ENCODE results near the gene GPR87. TPM values are rescaled to one million over a fixed set of nuclear protein-coding genes. Genes with fewer than 3 reads are reported as not detected.

GPR87 gene
- total and polyA plus RNA-seq, 10 donors = not detected

- no peaks in the 10 kb centered on the region for H3K27me3 ChIP-seq (replicated peaks in 1 of 7)
- intact Hi-C loops (cut with DNase I; ENCODE audit: low total_unique reads) = no loop called here
- no peaks in the 10 kb centered on the region for H3K36me3 ChIP-seq
- no peak overlapping the region for H3K27ac ChIP-seq
- WGBS, 5 donors = 74 to 90% (median 82%) methylated on average over 8 of the region's 8 CpGs
- TF ChIP-seq POLR2AphosphoS5 (IDR thresholded peaks at IDR 0.05) = no peak
- H3K4me1 ChIP-seq = peaks cover 0 to 42% (median 19%) of the 10 kb centered on the region in 6 donors
- no peak for DNase-seq
- H3K9me3 ChIP-seq = no peaks in the 10 kb centered on the region
- H3K4me3 ChIP-seq = no peak overlapping the region
Measured at GRCh38 chr3:151262871-151263525, 53.6 kb downstream of the GPR87 start.

DNA sequence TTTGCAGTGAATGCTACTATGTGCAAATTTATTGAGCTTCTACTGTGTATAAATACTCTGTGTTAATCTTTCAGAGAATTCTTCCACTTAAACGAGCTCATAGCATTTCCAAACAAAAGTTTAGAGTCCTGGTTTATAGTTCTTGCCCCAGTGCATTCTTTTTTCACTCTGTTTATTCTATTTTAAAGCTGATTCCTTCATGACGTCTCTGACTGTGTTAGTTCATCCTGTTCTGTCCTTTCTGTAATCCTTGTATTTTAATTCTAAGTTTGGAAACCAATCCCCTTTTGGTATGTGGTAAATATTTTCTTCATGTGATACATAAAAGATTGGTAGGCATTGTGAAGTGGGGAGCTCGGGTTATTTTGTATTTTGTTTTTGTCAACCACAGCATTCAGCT, 57.0 kb downstream of the GPR87 start:
- no peak overlapping the region for H3K27ac ChIP-seq
- H3K9me3 ChIP-seq = no peaks in the 10 kb centered on the region
- no peaks in the 10 kb centered on the region for H3K36me3 ChIP-seq
- peaks cover 0 to 8% (median 0%) of the 10 kb centered on the region in 6 donors for H3K4me1 ChIP-seq
- TF ChIP-seq POLR2AphosphoS5 (IDR thresholded peaks at IDR 0.05) = no peak
- TF ChIP-seq POLR2A (IDR thresholded peaks at IDR 0.05) = no peak
- TF ChIP-seq, protein P1, sequence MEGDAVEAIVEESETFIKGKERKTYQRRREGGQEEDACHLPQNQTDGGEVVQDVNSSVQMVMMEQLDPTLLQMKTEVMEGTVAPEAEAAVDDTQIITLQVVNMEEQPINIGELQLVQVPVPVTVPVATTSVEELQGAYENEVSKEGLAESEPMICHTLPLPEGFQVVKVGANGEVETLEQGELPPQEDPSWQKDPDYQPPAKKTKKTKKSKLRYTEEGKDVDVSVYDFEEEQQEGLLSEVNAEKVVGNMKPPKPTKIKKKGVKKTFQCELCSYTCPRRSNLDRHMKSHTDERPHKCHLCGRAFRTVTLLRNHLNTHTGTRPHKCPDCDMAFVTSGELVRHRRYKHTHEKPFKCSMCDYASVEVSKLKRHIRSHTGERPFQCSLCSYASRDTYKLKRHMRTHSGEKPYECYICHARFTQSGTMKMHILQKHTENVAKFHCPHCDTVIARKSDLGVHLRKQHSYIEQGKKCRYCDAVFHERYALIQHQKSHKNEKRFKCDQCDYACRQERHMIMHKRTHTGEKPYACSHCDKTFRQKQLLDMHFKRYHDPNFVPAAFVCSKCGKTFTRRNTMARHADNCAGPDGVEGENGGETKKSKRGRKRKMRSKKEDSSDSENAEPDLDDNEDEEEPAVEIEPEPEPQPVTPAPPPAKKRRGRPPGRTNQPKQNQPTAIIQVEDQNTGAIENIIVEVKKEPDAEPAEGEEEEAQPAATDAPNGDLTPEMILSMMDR (IDR thresholded peaks at IDR 0.05 in 8 of 11, conservative IDR thresholded peaks at IDR 0.05 in 3 of 11) = no peak
- no peak for DNase-seq
- no peaks in the 10 kb centered on the region for H3K27me3 ChIP-seq (replicated peaks in 1 of 7)
- WGBS, 5 donors = 76 to 87% (median 77%) methylated on average over 3 of the region's 3 CpGs
- H3K4me3 ChIP-seq = no peak overlapping the region
- intact Hi-C loops (cut with DNase I; ENCODE audit: low total_unique reads) = no loop called here

- no peaks in the 10 kb centered on the region for H3K27me3 ChIP-seq (replicated peaks in 1 of 7)
- TF ChIP-seq, protein P1 (IDR thresholded peaks at IDR 0.05 in 8 of 11, conservative IDR thresholded peaks at IDR 0.05 in 3 of 11) = no peak
- TF ChIP-seq POLR2AphosphoS5 (IDR thresholded peaks at IDR 0.05) (no peak), POLR2A (IDR thresholded peaks at IDR 0.05) (no peak)
- no peaks in the 10 kb centered on the region for H3K9me3 ChIP-seq
- 76 to 92% (median 83%) methylated on average over 1 of the region's 1 CpG for WGBS, 5 donors
- H3K4me3 ChIP-seq = no peak overlapping the region
- H3K4me1 ChIP-seq = no peaks in the 10 kb centered on the region
- no peaks in the 10 kb centered on the region for H3K36me3 ChIP-seq
- H3K27ac ChIP-seq = no peak overlapping the region
- intact Hi-C loops (cut with DNase I; ENCODE audit: low total_unique reads) = no loop called here
- DNase-seq = no peak
Measured at GRCh38 chr3:151256749-151257148, 59.9 kb downstream of the GPR87 start.

DNA sequence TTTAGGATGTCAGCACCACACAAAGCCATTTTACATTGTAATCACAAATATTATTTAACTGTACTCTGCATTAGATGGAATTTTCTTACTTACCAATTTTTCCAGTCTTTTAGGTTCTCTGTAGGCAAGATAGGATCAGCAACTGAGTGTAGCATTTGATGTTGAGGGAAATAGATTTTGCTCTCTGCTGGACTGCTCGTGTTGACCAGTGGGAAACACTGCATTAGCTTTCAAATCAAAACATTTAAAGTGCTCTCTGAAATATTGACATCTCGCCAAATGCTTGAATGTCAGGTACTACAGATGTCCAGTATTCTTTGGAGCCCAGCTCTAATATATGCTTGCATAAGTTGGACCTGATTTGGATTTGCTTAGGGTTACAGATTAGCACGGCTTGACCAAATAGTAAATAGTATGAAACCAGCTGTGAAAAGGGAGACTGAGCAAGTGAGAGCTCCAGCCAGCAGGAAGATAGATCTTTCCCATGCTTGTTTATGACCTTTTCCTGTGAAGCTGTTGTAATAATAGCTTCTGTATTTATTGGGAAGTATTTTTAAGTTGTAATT, 67.8 kb downstream of the GPR87 start:
- Histone ChIP-seq H3K9me3 (peaks cover 0 to 5% (median 0%) of the 10 kb centered on the region in 8 donors), H3K27ac (no peak overlapping the region), H3K27me3 (replicated peaks in 1 of 7) (no peaks in the 10 kb centered on the region), H3K4me3 (no peak overlapping the region), H3K36me3 (no peaks in the 10 kb centered on the region), H3K4me1 (no peaks in the 10 kb centered on the region)
- WGBS, 5 donors = 64 to 81% (median 72%) methylated on average over 3 of the region's 3 CpGs
- intact Hi-C loops (cut with DNase I; ENCODE audit: low total_unique reads) = no loop called here
- DNase-seq = no peak
- TF ChIP-seq POLR2AphosphoS5 (IDR thresholded peaks at IDR 0.05) (no peak), POLR2A (IDR thresholded peaks at IDR 0.05) (no peak)
- TF ChIP-seq, protein P1 (IDR thresholded peaks at IDR 0.05 in 8 of 11, conservative IDR thresholded peaks at IDR 0.05 in 3 of 11) = no peak

Other genes starting within 250 kb of the GPR87 start
- 1 to 10 TPM in 6 of 7 donors, under 1 TPM in 1; 0.85 to 4.5 (median 2.0) TPM for gene MED12L, start 231.2 kb downstream of the GPR87 start, total RNA-seq
- under 1 TPM; 0.02 to 0.14 (median 0.03) TPM for gene MED12L, start 231.2 kb downstream of the GPR87 start, polyA plus RNA-seq
- 10 to 100 TPM in 5 of 7 donors, 1 to 10 TPM in 2; 8.8 to 40.4 (median 14.3) TPM for gene GPR171, start 113.6 kb downstream of the GPR87 start, total RNA-seq
- 1 to 10 TPM; 2.7 to 9.1 (median 2.9) TPM for gene GPR171, start 113.6 kb downstream of the GPR87 start, polyA plus RNA-seq
- gene P2RY14, start 38.3 kb downstream of the GPR87 start, total RNA-seq = 1 to 10 TPM; 1.4 to 5.2 (median 3.1) TPM
- gene P2RY14, start 38.3 kb downstream of the GPR87 start, polyA plus RNA-seq = 1 to 10 TPM in 1 of 3 donors, under 1 TPM in 2; 0.32 to 1.8 (median 0.85) TPM
- 10 to 100 TPM; 36.1 to 78.3 (median 48.9) TPM for gene P2RY13, start 12.7 kb upstream of the GPR87 start, total RNA-seq
- 10 to 100 TPM in 1 of 3 donors, 1 to 10 TPM in 2; 7.1 to 11.6 (median 9.6) TPM for gene P2RY13, start 12.7 kb upstream of the GPR87 start, polyA plus RNA-seq
- 10 to 100 TPM in 3 of 7 donors, 1 to 10 TPM in 4; 5.9 to 19.2 (median 7.5) TPM for gene P2RY12, start 67.9 kb upstream of the GPR87 start, total RNA-seq
- 1 to 10 TPM in 2 of 3 donors, under 1 TPM in 1; 0.78 to 2.9 (median 2.0) TPM for gene P2RY12, start 67.9 kb upstream of the GPR87 start, polyA plus RNA-seq
- 1 to 10 TPM in 6 of 7 donors, under 1 TPM in 1; 0.43 to 8.5 (median 2.3) TPM for gene IGSF10, start 144.2 kb upstream of the GPR87 start, total RNA-seq
- under 1 TPM; 0.22 to 0.47 (median 0.32) TPM for gene IGSF10, start 144.2 kb upstream of the GPR87 start, polyA plus RNA-seq